ENCODE measurements around the gene SAV1. TPM values are rescaled to one million over a fixed set of nuclear protein-coding genes. Genes with fewer than 3 reads are reported as not detected.
A peak's percentile ranks its signal among the peaks of the same experiment; 100 is the strongest.

SAV1 gene
- 6.7 and 10.4 TPM in 2 replicates for total RNA-seq (2014; rRNA removed; shearing (Covaris generic))
- total RNA-seq (2022) = 17.9 and 18.2 TPM in 2 replicates
- percentile 63 among the genes with signal in this experiment for Bru-seq, nascent RNA
- percentile 57 among the genes with signal in this experiment for BruChase-seq, experiment 1, labeled RNA remaining after a 6-hour chase
- BruChase-seq, experiment 2, labeled RNA remaining after a 2-hour chase = percentile 66 among the genes with signal in this experiment
- long read RNA-seq, transcript SAV1-201 (5 exons, 3,063 nt) = major isoform, 34 of 49 reads
- long read RNA-seq, partial matches to known transcripts = 9 of 49 reads
- long read RNA-seq, other reads (novel, unspliced or antisense) = 5 of 49 reads

GRCh38 chr14:50667996-50668825, at the start of gene SAV1:
SAV1 (minus strand) TSS chr14:50668306; CDS start chr14:50667967, 339 bp downstream.
- intact Hi-C loops (cut with micrococcal nuclease; ENCODE audit: unreplicated experiment) = loop anchor here (2.0 to 5.0 kb wide), 2 partner anchors 193 to 209 kb away; no protein-coding TSS in a partner anchor
- Histone ChIP-seq H3K4me3 (ENCODE audit: low read depth, low read length, poor library complexity, severe bottlenecking) (peak within 1 kb of the TSS; percentile 92), H3K27ac (ENCODE audit: low read depth, low read length, poor library complexity, severe bottlenecking) (peak within 1 kb of the TSS; percentile 40), H2AFZ (ENCODE audit: low read length) (peak within 1 kb of the TSS; percentile 91), H3K9me3 (ENCODE audit: low read length) (no peaks in the 10 kb centered on the region), H4K20me1 (ENCODE audit: insufficient read depth, low read length) (no peaks in the 10 kb centered on the region), H3K36me3 (ENCODE audit: insufficient read depth, low read length) (peaks cover 10% of the 10 kb centered on the region), H3K9me2 (ENCODE audit: insufficient read depth, low read length) (no peaks in the 10 kb centered on the region), H3K79me2 (ENCODE audit: insufficient read depth, low read depth, low read length) (peaks cover 23% of the 10 kb centered on the region; the same call in 1 of the 2 replicates), H3K4me1 (ENCODE audit: insufficient read depth, low read length, poor library complexity, severe bottlenecking) (peaks cover 22% of the 10 kb centered on the region), H3K4me2 (ENCODE audit: low read length) (peak within 1 kb of the TSS; percentile 87)
- BruUV-seq (replicated peaks) = no TSS peak
- no peak for TF ChIP-seq EZH2phosphoT487 (IDR thresholded peaks at IDR 0.05; ENCODE audit: borderline replicate concordance, low read depth, low read length)
- TF ChIP-seq, protein P1, sequence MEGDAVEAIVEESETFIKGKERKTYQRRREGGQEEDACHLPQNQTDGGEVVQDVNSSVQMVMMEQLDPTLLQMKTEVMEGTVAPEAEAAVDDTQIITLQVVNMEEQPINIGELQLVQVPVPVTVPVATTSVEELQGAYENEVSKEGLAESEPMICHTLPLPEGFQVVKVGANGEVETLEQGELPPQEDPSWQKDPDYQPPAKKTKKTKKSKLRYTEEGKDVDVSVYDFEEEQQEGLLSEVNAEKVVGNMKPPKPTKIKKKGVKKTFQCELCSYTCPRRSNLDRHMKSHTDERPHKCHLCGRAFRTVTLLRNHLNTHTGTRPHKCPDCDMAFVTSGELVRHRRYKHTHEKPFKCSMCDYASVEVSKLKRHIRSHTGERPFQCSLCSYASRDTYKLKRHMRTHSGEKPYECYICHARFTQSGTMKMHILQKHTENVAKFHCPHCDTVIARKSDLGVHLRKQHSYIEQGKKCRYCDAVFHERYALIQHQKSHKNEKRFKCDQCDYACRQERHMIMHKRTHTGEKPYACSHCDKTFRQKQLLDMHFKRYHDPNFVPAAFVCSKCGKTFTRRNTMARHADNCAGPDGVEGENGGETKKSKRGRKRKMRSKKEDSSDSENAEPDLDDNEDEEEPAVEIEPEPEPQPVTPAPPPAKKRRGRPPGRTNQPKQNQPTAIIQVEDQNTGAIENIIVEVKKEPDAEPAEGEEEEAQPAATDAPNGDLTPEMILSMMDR (conservative IDR thresholded peaks at IDR 0.05; ENCODE audit: low read length) = 0 out of 2 replicates have a peak, but pooled peaks have one; percentile 9
- POLR2A ChIA-PET = no interaction called here
- peak; percentile 65 for DNase-seq (ENCODE audit: low spot score)
- CTCF ChIA-PET (ENCODE audit: unreplicated experiment) = interaction anchor here (0.6 kb wide), 1 partner anchor 60 kb away, joined by 3 read pairs; no protein-coding TSS in a partner anchor

DNA sequence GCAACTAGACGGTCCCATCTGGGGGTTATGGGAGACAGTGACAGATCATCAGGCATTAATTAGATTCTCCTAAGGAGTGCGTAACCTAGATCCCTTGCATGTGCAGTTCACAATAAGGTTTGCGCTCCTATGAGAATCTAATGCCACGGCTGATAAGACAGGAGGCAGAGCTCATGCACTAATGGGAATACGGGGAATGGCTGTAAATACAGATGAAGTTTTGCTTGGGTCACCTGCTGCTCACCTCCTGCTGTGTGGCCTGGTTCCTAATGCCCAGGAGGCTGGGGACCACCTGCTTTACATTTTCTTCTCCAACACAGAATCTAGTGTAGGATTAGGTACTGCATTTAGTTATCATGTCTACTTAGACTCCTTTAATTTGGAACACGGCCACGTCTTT, 49.7 kb upstream of the SAV1 start:
- no peak overlapping the region for H3K27ac ChIP-seq (ENCODE audit: low read depth, low read length, poor library complexity, severe bottlenecking)
- TF ChIP-seq, protein P1 (conservative IDR thresholded peaks at IDR 0.05; ENCODE audit: low read length) = no peak
- TF ChIP-seq EZH2phosphoT487 (IDR thresholded peaks at IDR 0.05; ENCODE audit: borderline replicate concordance, low read depth, low read length) = no peak
- BruUV-seq (replicated peaks) = no TSS peak
- H3K4me2 ChIP-seq (ENCODE audit: low read length) = no peak overlapping the region
- no peaks in the 10 kb centered on the region for H4K20me1 ChIP-seq (ENCODE audit: insufficient read depth, low read length)
- DNase-seq (ENCODE audit: low spot score) = no peak
- H3K9me2 ChIP-seq (ENCODE audit: insufficient read depth, low read length) = no peaks in the 10 kb centered on the region
- intact Hi-C loops (cut with micrococcal nuclease; ENCODE audit: unreplicated experiment) = loop anchor here (10.0 kb wide), 1 partner anchor 173 kb away; no protein-coding TSS in a partner anchor
- H2AFZ ChIP-seq (ENCODE audit: low read length) = no peak overlapping the region
- no peaks in the 10 kb centered on the region for H3K9me3 ChIP-seq (ENCODE audit: low read length)
- H3K79me2 ChIP-seq (ENCODE audit: insufficient read depth, low read depth, low read length) = no peaks in the 10 kb centered on the region
- H3K4me1 ChIP-seq (ENCODE audit: insufficient read depth, low read length, poor library complexity, severe bottlenecking) = no peaks in the 10 kb centered on the region
- H3K36me3 ChIP-seq (ENCODE audit: insufficient read depth, low read length) = peaks cover 35% of the 10 kb centered on the region
- H3K4me3 ChIP-seq (ENCODE audit: low read depth, low read length, poor library complexity, severe bottlenecking) = no peak overlapping the region
- POLR2A ChIA-PET = interaction anchor here (0.7 to 2.7 kb wide), 2 partner anchors 141 to 255 kb away, joined by 3 to 8 read pairs; no protein-coding TSS in a partner anchor
- CTCF ChIA-PET (ENCODE audit: unreplicated experiment) = no interaction called here

All from OCI-LY7 (cell line).